ENCODE data around the gene BLOC1S4.

GRCh38 chr4:6742507-6742906, 26.5 kb downstream of the BLOC1S4 start:
- no peak for TF ChIP-seq POLR2A (IDR thresholded peaks at IDR 0.05)
- TF ChIP-seq CTCF (IDR thresholded peaks at IDR 0.05): no peak
